Activated CD8-positive, alpha-beta memory T cell treated with anti-CD3 and anti-CD28 coated beads, Interleukin-2, amount 50 U/mL, for 4 hours (primary cell): ENCODE results near the gene TBCK.
A peak's percentile ranks its signal among the peaks of the same experiment; 100 is the strongest.
"Not testable (repeated sequence)": the region's sequence is repeated elsewhere in the genome, so short reads cannot be mapped to it uniquely, and the experiment has no call there.

Experiments
- DNase-seq: peaks from one replicate; pipeline ENCODE4 v3.0.0-alpha.2; 2020

The TBCK gene

GRCh38 chr4:106315968-106316772 is at the start of gene TBCK, which contains the start of gene AIMP1:
Gene TBCK, minus strand, starts transcription at chr4:106316209. Its CDS starts 7,249 bp downstream, at chr4:106308960.
Gene AIMP1, plus strand, starts transcription at chr4:106316550. Its CDS starts 8,460 bp downstream, at chr4:106325010.
- peak; percentile 83 for DNase-seq

- DNase-seq = no peak
These were observed 49.6 kb upstream of the TBCK start for GRCh38 chr4:106365613-106366012.

- no peak for DNase-seq
These were observed 48.3 kb upstream of the TBCK start for GRCh38 chr4:106364282-106364681.

GRCh38 chr4:106362086-106362825 is 46.2 kb upstream of the TBCK start:
- no peak for DNase-seq

GRCh38 chr4:106358899-106359298 is 42.9 kb upstream of the TBCK start:
- DNase-seq = no peak

GRCh38 chr4:106355193-106355592 is 39.2 kb upstream of the TBCK start:
- no peak for DNase-seq

GRCh38 chr4:106353786-106354185 is 37.8 kb upstream of the TBCK start:
- no peak for DNase-seq

GRCh38 chr4:106351016-106351415 is 35.0 kb upstream of the TBCK start:
- no peak for DNase-seq

- no peak for DNase-seq
These were observed 31.2 kb upstream of the TBCK start for GRCh38 chr4:106347167-106347566.

- DNase-seq = no peak
These were observed 28.6 kb upstream of the TBCK start for GRCh38 chr4:106344647-106344970.

- no peak for DNase-seq
These were observed 28.0 kb upstream of the TBCK start for GRCh38 chr4:106343865-106344646.

- DNase-seq = no peak
These were observed 24.8 kb upstream of the TBCK start for GRCh38 chr4:106340774-106341173.

GRCh38 chr4:106339431-106339830 is 23.4 kb upstream of the TBCK start:
- no peak for DNase-seq

GRCh38 chr4:106338671-106339070 is 22.7 kb upstream of the TBCK start:
- no peak for DNase-seq

GRCh38 chr4:106337916-106338315 is 21.9 kb upstream of the TBCK start:
- no peak for DNase-seq

GRCh38 chr4:106336618-106337017 is 20.6 kb upstream of the TBCK start:
- no peak for DNase-seq

GRCh38 chr4:106334741-106335470 is 18.9 kb upstream of the TBCK start:
- no peak for DNase-seq

GRCh38 chr4:106333186-106333585 is 17.2 kb upstream of the TBCK start:
- DNase-seq = no peak

- no peak for DNase-seq
These were observed 13.1 kb upstream of the TBCK start for GRCh38 chr4:106329041-106329618.

GRCh38 chr4:106325800-106326199 is 9.8 kb upstream of the TBCK start:
- no peak for DNase-seq

GRCh38 chr4:106323119-106323518 is 7.1 kb upstream of the TBCK start:
- no peak for DNase-seq

- not testable (repeated sequence) for DNase-seq
These were observed 5.8 kb upstream of the TBCK start for GRCh38 chr4:106321814-106322213.
